Esophagus muscularis mucosa (tissue), 4 donors: ENCODE results near the gene MCF2L.

Source experiments
- CTCF ChIP-seq, 3 experiments: fragments of 200-600 bp in 2 of 3; fragments of 450-650 bp in 1 of 3; sonication (generic) in 2 of 3; IDR thresholded peaks; one replicate each; pipeline ENCODE4 v1.5.1; 2017 to 2019; ENCODE audit warnings: antibody characterized with exemption in 3 of 3, mild to moderate bottlenecking in 2 of 3, moderate library complexity in 1 of 3
- EP300 ChIP-seq: sonication (generic); formaldehyde crosslinking; IDR thresholded peaks from one replicate; pipeline ENCODE4 v1.6.1; 2017; ENCODE audit warnings: antibody characterized with exemption
- POLR2A ChIP-seq: fragments of 450-650 bp; IDR thresholded peaks from one replicate; pipeline ENCODE4 v1.6.1; 2017; ENCODE audit warnings: antibody characterized with exemption, moderate library complexity, mild to moderate bottlenecking, low read depth
- POLR2AphosphoS5 ChIP-seq, 2 donors: sonication (generic); formaldehyde crosslinking; IDR thresholded peaks; one replicate each; pipeline ENCODE4 v1.6.1; 2017; ENCODE audit warnings: antibody characterized with exemption in 2 of 2

DNA sequence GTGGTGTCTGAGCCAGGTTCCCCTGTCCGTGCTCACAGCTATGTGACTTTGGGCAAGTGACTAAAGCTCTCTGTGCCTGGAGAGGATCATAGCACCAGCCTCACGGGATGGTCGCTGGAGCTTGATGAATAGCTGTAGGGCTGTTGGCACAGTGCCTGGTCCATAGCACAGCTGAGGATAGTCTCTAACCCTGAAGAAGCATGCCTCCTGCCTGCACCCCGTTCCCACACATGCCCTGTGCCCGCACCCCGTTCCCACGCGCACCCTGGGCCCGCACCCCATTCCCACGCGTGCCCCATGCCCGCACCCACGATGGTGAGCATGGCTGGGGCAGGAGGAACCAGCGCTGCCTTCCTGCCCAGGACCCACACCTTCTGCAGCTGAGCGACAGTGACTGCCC is 72.9 kb downstream of the MCF2L start:
- TF ChIP-seq CTCF (IDR thresholded peaks at IDR 0.05): no peak
- TF ChIP-seq POLR2AphosphoS5 (IDR thresholded peaks at IDR 0.05): no peak
- TF ChIP-seq POLR2A: no peak
- no peak for TF ChIP-seq EP300
